Hepatocyte (in vitro differentiated cells): ENCODE data around the gene PPP1R13L. TPM values are rescaled to one million over a fixed set of nuclear protein-coding genes. Genes with fewer than 3 reads are reported as not detected.

Experiments used
- DNase-seq: peaks from one replicate; pipeline ENCODE4 v3.0.0-alpha.2; 2016; ENCODE audit warnings: low spot score
- H2AFZ ChIP-seq: fragments of 200-600 bp; sonication (generic); 2 replicates; pipeline ENCODE4 v1.6.0; 2016; ENCODE audit warnings: antibody characterized with exemption, mild to moderate bottlenecking
- H3K27ac ChIP-seq: fragments of 200-600 bp; sonication (generic); 2 replicates; pipeline ENCODE4 v1.5.1; 2016; ENCODE audit warnings: mild to moderate bottlenecking
- H3K27me3 ChIP-seq: fragments of 200-600 bp; sonication (generic); 2 replicates; pipeline ENCODE4 v1.6.1; 2016
- H3K36me3 ChIP-seq: fragments of 200-600 bp; sonication (generic); replicated peaks from 2 replicates; pipeline ENCODE4 v1.5.1; 2016; ENCODE audit warnings: low read depth; ENCODE audit not compliant: insufficient read depth
- H3K4me1 ChIP-seq: fragments of 200-600 bp; sonication (generic); 2 replicates; pipeline ENCODE4 v1.5.1; 2016; ENCODE audit warnings: mild to moderate bottlenecking, moderate library complexity; ENCODE audit not compliant: insufficient read depth
- H3K4me2 ChIP-seq: fragments of 200-600 bp; sonication (generic); 2 replicates; pipeline ENCODE4 v1.6.0; 2016
- H3K4me3 ChIP-seq: fragments of 200-600 bp; sonication (generic); 2 replicates; pipeline ENCODE4 v1.5.1; 2016; ENCODE audit warnings: mild to moderate bottlenecking
- H3K79me2 ChIP-seq: fragments of 200-600 bp; sonication (generic); 2 replicates; pipeline ENCODE4 v1.6.0; 2017; ENCODE audit warnings: mild to moderate bottlenecking
- H3K9me2 ChIP-seq: fragments of 200-600 bp; sonication (generic); replicated peaks from 2 replicates; pipeline ENCODE4 v1.6.0; 2017; ENCODE audit warnings: mild to moderate bottlenecking; ENCODE audit not compliant: insufficient read depth
- H3K9me3 ChIP-seq: fragments of 200-600 bp; sonication (generic); 2 replicates; pipeline ENCODE4 v1.5.1; 2016; ENCODE audit warnings: low read depth, mild to moderate bottlenecking
- H4K20me1 ChIP-seq: fragments of 200-600 bp; sonication (generic); 2 replicates; pipeline ENCODE4 v1.6.0; 2016; ENCODE audit warnings: mild to moderate bottlenecking; ENCODE audit not compliant: insufficient read depth, poor library complexity, severe bottlenecking
- CTCF ChIP-seq: fragments of 200-600 bp; sonication (generic); IDR thresholded peaks from 2 replicates; pipeline ENCODE4 v1.5.1; 2016; ENCODE audit warnings: antibody characterized with exemption, mild to moderate bottlenecking; ENCODE audit not compliant: poor library complexity
- EZH2 ChIP-seq: fragments of 200-600 bp; sonication (generic); IDR thresholded peaks from 2 replicates; pipeline ENCODE4 v1.6.1; 2016; ENCODE audit warnings: antibody characterized with exemption, mild to moderate bottlenecking, borderline replicate concordance
- EZH2phosphoT487 ChIP-seq: fragments of 200-600 bp; sonication (generic); IDR thresholded peaks from one replicate; pipeline ENCODE4 v1.6.1; 2018; ENCODE audit warnings: antibody characterized with exemption, mild to moderate bottlenecking, low read depth, moderate library complexity; ENCODE audit not compliant: unreplicated experiment, severe bottlenecking
- WGBS: methylation state at CpG from one replicate; pipeline ENCODE4 v1.1.6; 2016; ENCODE audit warnings: low lambda C conversion rate; ENCODE audit errors: missing lambda C conversion rate; 5-methylcytosine and 5-hydroxymethylcytosine counted together
- polyA plus RNA-seq: library from polyadenylated mRNA; unstranded; fragments of >200 nt; fragmentation: Nextera tagmentation; extraction: Ambion mirVana; gene quantifications from 2 replicates; pipeline ENCODE4 v1.2.1, GENCODE V29; 2016
- total RNA-seq: library from RNA; depleted of rRNA; stranded (reverse); fragments of >200 nt; gene quantifications from 2 replicates; pipeline ENCODE4 v1.2.3, GENCODE V29; 2014

The PPP1R13L gene
- total and polyA plus RNA-seq, 2 experiments from 2014 or later: 8.7 to 14.8 TPM

GRCh38 chr19:45395821-45396617 lies 8.8 kb downstream of the PPP1R13L start:
- DNase-seq: no peak
- peaks cover 4% of the 10 kb centered on the region for H3K79me2 ChIP-seq
- H3K9me3 ChIP-seq: no peaks in the 10 kb centered on the region
- no peaks in the 10 kb centered on the region for H3K36me3 ChIP-seq
- H4K20me1 ChIP-seq: no peaks in the 10 kb centered on the region
- H3K4me1 ChIP-seq: no peaks in the 10 kb centered on the region
- H2AFZ ChIP-seq: no peak overlapping the region
- TF ChIP-seq CTCF (no peak), EZH2phosphoT487 (no peak), EZH2 (no peak)
- no peaks in the 10 kb centered on the region for H3K9me2 ChIP-seq
- no peak overlapping the region for H3K4me2 ChIP-seq
- H3K27ac ChIP-seq: no peak overlapping the region
- H3K4me3 ChIP-seq: no peak overlapping the region
- no peaks in the 10 kb centered on the region for H3K27me3 ChIP-seq
- WGBS: 74% methylated on average over 44 of the region's 59 CpGs

GRCh38 chr19:45391871-45392665 lies 12.8 kb downstream of the PPP1R13L start:
- Histone ChIP-seq H3K27me3 (no peaks in the 10 kb centered on the region), H3K4me3 (no peak overlapping the region), H3K4me2 (no peak overlapping the region), H3K9me3 (no peaks in the 10 kb centered on the region), H2AFZ (no peak overlapping the region), H3K9me2 (no peaks in the 10 kb centered on the region), H3K36me3 (no peaks in the 10 kb centered on the region), H4K20me1 (no peaks in the 10 kb centered on the region), H3K79me2 (no peaks in the 10 kb centered on the region), H3K4me1 (no peaks in the 10 kb centered on the region), H3K27ac (no peak overlapping the region)
- DNase-seq: no peak
- 93% methylated on average over 17 of the region's 21 CpGs for WGBS
- TF ChIP-seq CTCF (no peak), EZH2 (no peak), EZH2phosphoT487 (no peak)

- no peak for DNase-seq
- Histone ChIP-seq H3K79me2 (no peaks in the 10 kb centered on the region), H3K36me3 (no peaks in the 10 kb centered on the region), H3K27ac (no peak overlapping the region), H2AFZ (no peak overlapping the region), H3K4me3 (no peak overlapping the region), H3K9me2 (no peaks in the 10 kb centered on the region), H3K27me3 (peaks cover 4% of the 10 kb centered on the region), H3K4me2 (no peak overlapping the region), H3K4me1 (no peaks in the 10 kb centered on the region), H4K20me1 (no peaks in the 10 kb centered on the region), H3K9me3 (no peaks in the 10 kb centered on the region)
- 84% methylated on average over 3 of the region's 3 CpGs for WGBS
- TF ChIP-seq EZH2 (no peak), CTCF (no peak), EZH2phosphoT487 (no peak)
Measured at GRCh38 chr19:45391346-45391745, 13.5 kb downstream of the PPP1R13L start.
